ENCODE results near the gene ASTN2.

Gene ASTN2

GRCh38 chr9:116605060-116605459, 809.8 kb downstream of the ASTN2 start:
- no peak overlapping the region for H3K27ac ChIP-seq
- TF ChIP-seq CTCF (conservative IDR thresholded peaks at IDR 0.05), result no peak

GRCh38 chr9:116604251-116604650, 810.6 kb downstream of the ASTN2 start:
- H3K27ac ChIP-seq, result no peak overlapping the region
- TF ChIP-seq CTCF (conservative IDR thresholded peaks at IDR 0.05), result no peak

GRCh38 chr9:116599342-116599884, 815.4 kb downstream of the ASTN2 start:
- H3K27ac ChIP-seq, result no peak overlapping the region
- TF ChIP-seq CTCF (conservative IDR thresholded peaks at IDR 0.05), result 0 out of 2 replicates have a peak, but pooled peaks have one; percentile 12

- H3K27ac ChIP-seq, result no peak overlapping the region
- TF ChIP-seq CTCF (conservative IDR thresholded peaks at IDR 0.05), result no peak
Observed at GRCh38 chr9:116596646-116597045, 818.2 kb downstream of the ASTN2 start.

GRCh38 chr9:116594547-116594946, 820.3 kb downstream of the ASTN2 start:
- no peak overlapping the region for H3K27ac ChIP-seq
- TF ChIP-seq CTCF (conservative IDR thresholded peaks at IDR 0.05), result no peak

- TF ChIP-seq CTCF (conservative IDR thresholded peaks at IDR 0.05), result no peak
Observed at GRCh38 chr9:116592970-116593369, 821.9 kb downstream of the ASTN2 start.

GRCh38 chr9:116589392-116590354, 825.2 kb downstream of the ASTN2 start:
- TF ChIP-seq CTCF (conservative IDR thresholded peaks at IDR 0.05), result peak; percentile 53
- no peak overlapping the region for H3K27ac ChIP-seq

More at GRCh38 chr9:116592970-116593369, 821.9 kb downstream of the ASTN2 start:
- no peak overlapping the region for H3K27ac ChIP-seq

Measured in VCaP (cell line).